Endothelial cell of umbilical vein (primary cell): ENCODE data around the gene RYR1. TPM values are rescaled to one million over a fixed set of nuclear protein-coding genes. Genes with fewer than 3 reads are reported as not detected.

Source experiments
- BruUV-seq: library from RNA; stranded (reverse); fragments of 400-500 nt; replicated peaks from 2 replicates; lab custom pipeline; 2021; lab: Mats Ljungman, UMichigan
- CTCF ChIA-PET: fragments of 300-600, 350-600 bp; sonication (Branson Sonifier 250); formaldehyde crosslinking; loops from one replicate; lab custom pipeline; 2021; ENCODE audit warnings: antibody characterized with exemption, inconsistent platforms; lab: Charles Lee
- POLR2A ChIA-PET: fragments of 300-600, 350-600 bp; sonication (Branson Sonifier 250); formaldehyde crosslinking; loops from one replicate; lab custom pipeline; 2021; ENCODE audit warnings: antibody characterized with exemption, inconsistent platforms; lab: Charles Lee
- DNase-seq: peaks from one replicate; pipeline ENCODE4 v3.0.0-alpha.2; 2011; ENCODE audit warnings: low read depth, low spot score
- FAIRE-seq: peaks from 2 replicates; lab custom pipeline; 2011; peaks lifted over from hg19 to GRCh38; lab: Jason Lieb, UNC
- H2AFZ ChIP-seq: 2 replicates; pipeline ENCODE4 v1.6.0; 2012; ENCODE audit warnings: low read depth, low read length, control low read depth, inconsistent platforms
- H3K27ac ChIP-seq: 2 replicates; pipeline ENCODE4 v1.5.1; 2011; ENCODE audit warnings: low read depth, mild to moderate bottlenecking, control low read depth, low read length, moderate library complexity; ENCODE audit not compliant: insufficient read depth
- H3K27me3 ChIP-seq, 2 experiments: 2 replicates each; pipeline versions ENCODE4 v1.6.0 to v1.6.1; 2011; ENCODE audit warnings: low read length in 2 of 2, mixed read lengths in 1 of 2; ENCODE audit not compliant: control insufficient read depth in 2 of 2, insufficient read depth in 2 of 2
- H3K36me3 ChIP-seq, 2 experiments: 2 replicates in 1 of 2; 3 replicates in 1 of 2; pipeline ENCODE4 v1.5.1; 2011; ENCODE audit warnings: low read length in 2 of 2, mild to moderate bottlenecking in 1 of 2, moderate library complexity in 1 of 2; ENCODE audit not compliant: control insufficient read depth in 2 of 2, insufficient read depth in 2 of 2; ENCODE audit errors: extremely low read depth in 1 of 2
- H3K4me1 ChIP-seq: 3 replicates; pipeline ENCODE4 v1.5.1; 2011; ENCODE audit warnings: mild to moderate bottlenecking, low read length; ENCODE audit not compliant: control insufficient read depth, insufficient read depth; ENCODE audit errors: extremely low read depth
- H3K4me2 ChIP-seq: 2 replicates; pipeline ENCODE4 v1.6.1; 2011; ENCODE audit warnings: low read length, control low read depth, mixed read lengths; ENCODE audit not compliant: insufficient read depth
- H3K4me3 ChIP-seq, 3 experiments: fragments of 200-600 bp in 1 of 3; sonication (generic), shearing (Covaris generic) in 1 of 3; replicated peaks in 1 of 3; 2 replicates each; pipeline ENCODE4 v1.5.1; 2011 to 2016; ENCODE audit warnings: control low read depth in 3 of 3, low read length in 3 of 3, mild to moderate bottlenecking in 2 of 3, inconsistent platforms in 1 of 3, low read depth in 1 of 3, moderate library complexity in 1 of 3; ENCODE audit not compliant: insufficient read depth in 1 of 3
- H3K79me2 ChIP-seq: 2 replicates; pipeline ENCODE4 v1.6.0; 2012; ENCODE audit warnings: low read length, inconsistent platforms; ENCODE audit not compliant: control insufficient read depth, insufficient read depth
- H3K9ac ChIP-seq: replicated peaks from 2 replicates; pipeline ENCODE3; 2011; ENCODE audit warnings: low read length, control low read depth; ENCODE audit not compliant: insufficient read depth; ENCODE audit errors: extremely low read depth
- H3K9me1 ChIP-seq: replicated peaks from 3 replicates; pipeline ENCODE4 v1.6.0; 2011; ENCODE audit warnings: mild to moderate bottlenecking, low read length; ENCODE audit not compliant: control insufficient read depth, insufficient read depth; ENCODE audit errors: extremely low read depth
- H3K9me3 ChIP-seq: replicated peaks from 2 replicates; pipeline ENCODE4 v1.5.1; 2012; ENCODE audit warnings: low read length, inconsistent platforms; ENCODE audit not compliant: control insufficient read depth, insufficient read depth
- H4K20me1 ChIP-seq: replicated peaks from 2 replicates; pipeline ENCODE3; 2011; ENCODE audit warnings: mild to moderate bottlenecking, low read length; ENCODE audit not compliant: control insufficient read depth, insufficient read depth; ENCODE audit errors: extremely low read depth
- EZH2 ChIP-seq: IDR thresholded peaks from 2 replicates; pipeline ENCODE4 v1.6.1; 2012; ENCODE audit warnings: borderline replicate concordance, low read depth, mild to moderate bottlenecking, moderate library complexity, low read length, inconsistent platforms; ENCODE audit not compliant: severe bottlenecking
- GATA2 ChIP-seq: IDR thresholded peaks from 2 replicates; pipeline ENCODE4 v1.7.0; 2011; ENCODE audit warnings: low read depth, mild to moderate bottlenecking, moderate library complexity, mixed read lengths, low read length; ENCODE audit not compliant: insufficient read length, insufficient read depth
- JUN ChIP-seq: IDR thresholded peaks from 2 replicates; pipeline ENCODE4 v1.6.1; 2011; ENCODE audit warnings: borderline replicate concordance, low read depth; ENCODE audit not compliant: insufficient read length, insufficient read depth
- MYC ChIP-seq: IDR thresholded peaks from one replicate; pipeline ENCODE4 v1.6.1; 2011; ENCODE audit warnings: mild to moderate bottlenecking, low read depth, low read length
- POLR2AphosphoS5 ChIP-seq: IDR thresholded peaks from 2 replicates; pipeline ENCODE4 v1.6.1; 2012; ENCODE audit warnings: low read depth, mild to moderate bottlenecking, control low read depth, low read length, moderate library complexity; ENCODE audit not compliant: insufficient read depth
- dilution Hi-C: fragments of 300-500 bp; cut with MboI; formaldehyde crosslinking; loops from one replicate; pipeline ENCODE4 v1.15.0; 2019; ENCODE audit warnings: low sequenced_read_pairs; ENCODE audit not compliant: extremely low pct_ligation_motif_present
- intact Hi-C: fragments of 100-400 bp; cut with micrococcal nuclease; formaldehyde crosslinking; loops from one replicate; pipeline ENCODE4 v1.10.0; 2022
- polyA plus RNA-seq, 4 experiments: library from polyadenylated mRNA; depleted of rRNA in 3 of 4; stranded (reverse) in 3 of 4; unstranded in 1 of 4; fragments of >200 nt; gene quantifications; 2 replicates each; pipeline versions ENCODE4 v1.2.1 to v1.2.3, GENCODE V29; 2011 to 2012; ENCODE audit warnings: missing spikeins in 1 of 4
- total RNA-seq: library from RNA; stranded (reverse); gene quantifications from 2 replicates; pipeline ENCODE4 v1.2.3, GENCODE V29; 2021

RYR1 gene
- total and polyA plus RNA-seq, 2 donors (not counting 3 experiments of a cell fraction or from before 2014, with no cell fraction given): under 0.01 to 0.02 TPM

GRCh38 chr19:38559428-38560401 is 126.2 kb downstream of the RYR1 start:
- Histone ChIP-seq H3K4me2 (no peak overlapping the region), H3K79me2 (no peaks in the 10 kb centered on the region), H3K27me3 (no peaks in the 10 kb centered on the region), H2AFZ (no peak overlapping the region), H3K9me1 (no peaks in the 10 kb centered on the region), H3K4me3 (no peak overlapping the region), H3K36me3 (no peaks in the 10 kb centered on the region), H4K20me1 (no peaks in the 10 kb centered on the region), H3K4me1 (no peaks in the 10 kb centered on the region), H3K9me3 (no peaks in the 10 kb centered on the region), H3K9ac (no peak overlapping the region), H3K27ac (no peak overlapping the region)
- dilution Hi-C loops (no loop called here), intact Hi-C loops (no loop called here)
- ChIA-PET POLR2A (interaction anchor here (0.8 kb wide), 1 partner anchor 15 kb away, joined by 3 read pairs; no protein-coding TSS in a partner anchor), CTCF (interaction anchor here (1.1 kb wide), 1 partner anchor 9 kb away, joined by 3 read pairs; no protein-coding TSS in a partner anchor)
- FAIRE-seq (no peak), DNase-seq (no peak)
- TF ChIP-seq GATA2: no peak
- no peak for TF ChIP-seq POLR2AphosphoS5
- no peak for TF ChIP-seq EZH2
- no peak for TF ChIP-seq MYC
- no peak for TF ChIP-seq JUN
- no TSS peak for BruUV-seq
